Vagina (tissue), 2 donors: ENCODE results near the gene PARPBP.

Experiments
- CTCF ChIP-seq, 3 experiments: fragments of 450-650 bp in 2 of 3; fragments of 200-600 bp in 1 of 3; sonication (generic) in 1 of 3; IDR thresholded peaks; one replicate each; pipeline ENCODE4 v1.5.1; 2017 to 2019; ENCODE audit warnings: antibody characterized with exemption in 3 of 3, mild to moderate bottlenecking in 2 of 3, moderate library complexity in 2 of 3
- POLR2A ChIP-seq, 2 donors: fragments of 450-650 bp; IDR thresholded peaks; one replicate each; pipeline ENCODE4 v1.6.1; 2017; ENCODE audit warnings: antibody characterized with exemption in 2 of 2, mild to moderate bottlenecking in 2 of 2, moderate library complexity in 2 of 2

- TF ChIP-seq CTCF (IDR thresholded peaks at IDR 0.05), result no peak
- TF ChIP-seq POLR2A (IDR thresholded peaks at IDR 0.05), result no peak
Measured at GRCh38 chr12:102110782-102111181, 9.2 kb upstream of the PARPBP start.
